Endothelial cell (in vitro differentiated cells): ENCODE results near the gene ZNF787. TPM values are rescaled to one million over a fixed set of nuclear protein-coding genes. Genes with fewer than 3 reads are reported as not detected.

Experiments used
- DNase-seq: peaks from one replicate; pipeline ENCODE4 v3.0.0; 2021; ENCODE audit warnings: low spot score
- H3K27ac Mint-ChIP-seq: one replicate; pipeline ENCODE4 v1.8.0; 2021; ENCODE audit warnings: mixed read lengths, inconsistent platforms; ENCODE audit not compliant: unreplicated experiment
- H3K27me3 Mint-ChIP-seq: one replicate; pipeline ENCODE4 v1.8.0; 2021; ENCODE audit warnings: mild to moderate bottlenecking, moderate library complexity, mixed read lengths, inconsistent platforms; ENCODE audit not compliant: unreplicated experiment
- H3K36me3 Mint-ChIP-seq: one replicate; pipeline ENCODE4 v1.8.0; 2021; ENCODE audit warnings: mild to moderate bottlenecking, low read depth, mixed read lengths, inconsistent platforms; ENCODE audit not compliant: unreplicated experiment
- H3K4me1 Mint-ChIP-seq: one replicate; pipeline ENCODE4 v1.8.0; 2021; ENCODE audit warnings: mild to moderate bottlenecking, mixed read lengths, inconsistent platforms; ENCODE audit not compliant: unreplicated experiment
- H3K4me3 Mint-ChIP-seq: one replicate; pipeline ENCODE4 v1.8.0; 2021; ENCODE audit warnings: mild to moderate bottlenecking, mixed read lengths, inconsistent platforms; ENCODE audit not compliant: unreplicated experiment
- H3K9me3 Mint-ChIP-seq: one replicate; pipeline ENCODE4 v1.8.0; 2021; ENCODE audit warnings: mixed read lengths, inconsistent platforms; ENCODE audit not compliant: unreplicated experiment
- CTCF ChIP-seq: fragments of 200-600 bp; sonication (generic); IDR thresholded peaks from one replicate; pipeline ENCODE4 v1.5.0; 2021; ENCODE audit warnings: antibody characterized with exemption; ENCODE audit not compliant: unreplicated experiment
- total RNA-seq: library from RNA; stranded (reverse); fragmentation: NEBNext Ultra II Directional; extraction: Animal tissue kit (Norgen Biotek cat#: 25700); gene quantifications from one replicate; pipeline ENCODE4 v1.2.1, GENCODE V29; 2021; ENCODE audit not compliant: unreplicated experiment

Gene ZNF787
- total RNA-seq, 1 donor from 2014 or later, result 31.2 TPM

GRCh38 chr19:56145698-56146097 lies 24.6 kb upstream of the ZNF787 start:
- Mint-ChIP-seq H3K4me1 (peaks cover 8% of the 10 kb centered on the region), H3K27me3 (peaks cover 5% of the 10 kb centered on the region), H3K36me3 (peaks cover 18% of the 10 kb centered on the region), H3K4me3 (no peak overlapping the region), H3K9me3 (no peaks in the 10 kb centered on the region), H3K27ac (no peak overlapping the region)
- TF ChIP-seq CTCF, result no peak
- no peak for DNase-seq

GRCh38 chr19:56144831-56145230 lies 23.7 kb upstream of the ZNF787 start:
- DNase-seq, result no peak
- Mint-ChIP-seq H3K27ac (no peak overlapping the region), H3K4me3 (no peak overlapping the region), H3K27me3 (peaks cover 8% of the 10 kb centered on the region), H3K4me1 (peaks cover 12% of the 10 kb centered on the region), H3K36me3 (peaks cover 14% of the 10 kb centered on the region), H3K9me3 (no peaks in the 10 kb centered on the region)
- no peak for TF ChIP-seq CTCF

- Mint-ChIP-seq H3K27ac (no peak overlapping the region), H3K4me3 (no peak overlapping the region), H3K9me3 (no peaks in the 10 kb centered on the region), H3K4me1 (peaks cover 15% of the 10 kb centered on the region), H3K27me3 (peaks cover 11% of the 10 kb centered on the region), H3K36me3 (peaks cover 12% of the 10 kb centered on the region)
- no peak for TF ChIP-seq CTCF
- no peak for DNase-seq
Observed at GRCh38 chr19:56144376-56144775, 23.3 kb upstream of the ZNF787 start.

- Mint-ChIP-seq H3K36me3 (peaks cover 6% of the 10 kb centered on the region), H3K27me3 (peaks cover 11% of the 10 kb centered on the region), H3K4me1 (peaks cover 15% of the 10 kb centered on the region), H3K27ac (no peak overlapping the region), H3K4me3 (no peak overlapping the region), H3K9me3 (no peaks in the 10 kb centered on the region)
- no peak for DNase-seq
- no peak for TF ChIP-seq CTCF
Observed at GRCh38 chr19:56142897-56143434, 21.9 kb upstream of the ZNF787 start.

- no peak for DNase-seq
- H3K27ac Mint-ChIP-seq, result no peak overlapping the region
- peaks cover 15% of the 10 kb centered on the region for H3K4me1 Mint-ChIP-seq
- no peaks in the 10 kb centered on the region for H3K9me3 Mint-ChIP-seq
- peaks cover 11% of the 10 kb centered on the region for H3K27me3 Mint-ChIP-seq
- H3K36me3 Mint-ChIP-seq, result peaks cover 6% of the 10 kb centered on the region
- H3K4me3 Mint-ChIP-seq, result peak overlapping the region; percentile 84
- TF ChIP-seq CTCF, result no peak
Observed at GRCh38 chr19:56142087-56142787, 21.1 kb upstream of the ZNF787 start.
